Neural progenitor cell (in vitro differentiated cells): ENCODE results near the gene MITF. TPM values are rescaled to one million over a fixed set of nuclear protein-coding genes. Genes with fewer than 3 reads are reported as not detected.
A peak's percentile ranks its signal among the peaks of the same experiment; 100 is the strongest.

Experiments
- DNase-seq: peaks from one replicate; pipeline ENCODE4 v3.0.0-alpha.2; 2016; ENCODE audit warnings: low spot score
- H2AFZ ChIP-seq: fragments of 200-600 bp; sonication (generic); replicated peaks from 2 replicates; pipeline ENCODE4 v1.6.1; 2016; ENCODE audit warnings: antibody characterized with exemption
- H3F3A ChIP-seq: fragments of 200-600 bp; sonication (generic); 2 replicates; pipeline ENCODE4 v1.6.1; 2016; ENCODE audit warnings: antibody characterized with exemption, low read depth
- H3K27ac ChIP-seq: fragments of 200-600 bp; sonication (generic); 2 replicates; pipeline ENCODE4 v1.5.1; 2016; ENCODE audit warnings: mild to moderate bottlenecking
- H3K27me3 ChIP-seq: fragments of 200-600 bp; sonication (generic); 2 replicates; pipeline ENCODE4 v1.6.1; 2016; ENCODE audit warnings: mild to moderate bottlenecking, moderate library complexity
- H3K36me3 ChIP-seq: fragments of 200-600 bp; sonication (generic); 2 replicates; pipeline ENCODE4 v1.5.1; 2016
- H3K4me1 ChIP-seq: fragments of 200-600 bp; sonication (generic); 2 replicates; pipeline ENCODE4 v1.6.1; 2016; ENCODE audit warnings: mixed run types
- H3K4me2 ChIP-seq: fragments of 200-600 bp; sonication (generic); 2 replicates; pipeline ENCODE4 v1.6.1; 2016
- H3K4me3 ChIP-seq: fragments of 200-600 bp; sonication (generic); 2 replicates; pipeline ENCODE4 v1.5.1; 2016
- H3K79me2 ChIP-seq: fragments of 200-600 bp; sonication (generic); 2 replicates; pipeline ENCODE4 v1.6.1; 2016; ENCODE audit warnings: low read depth
- H3K9ac ChIP-seq: fragments of 200-600 bp; sonication (generic); 2 replicates; pipeline ENCODE4 v1.6.1; 2016
- H3K9me3 ChIP-seq: fragments of 200-600 bp; sonication (generic); 2 replicates; pipeline ENCODE4 v1.5.1; 2016; ENCODE audit warnings: low read depth
- H4K20me1 ChIP-seq: fragments of 200-600 bp; sonication (generic); 2 replicates; pipeline ENCODE4 v1.6.1; 2016; ENCODE audit warnings: low read depth
- H3K27ac Mint-ChIP-seq: 3 replicates; pipeline ENCODE4 v1.8.0; 2021; ENCODE audit warnings: mixed read lengths
- H3K27me3 Mint-ChIP-seq: 2 replicates; pipeline ENCODE4 v1.8.0; 2022; ENCODE audit warnings: low read depth, mild to moderate bottlenecking, inconsistent platforms, moderate library complexity, mixed read lengths; ENCODE audit not compliant: insufficient read depth
- H3K36me3 Mint-ChIP-seq: 3 replicates; pipeline ENCODE4 v1.8.0; 2021; ENCODE audit warnings: mixed read lengths
- H3K4me1 Mint-ChIP-seq: 3 replicates; pipeline ENCODE4 v1.8.0; 2021; ENCODE audit warnings: mixed read lengths
- H3K4me3 Mint-ChIP-seq: 3 replicates; pipeline ENCODE4 v1.8.0; 2021; ENCODE audit warnings: mild to moderate bottlenecking, moderate library complexity, mixed read lengths
- H3K9me3 Mint-ChIP-seq: 3 replicates; pipeline ENCODE4 v1.8.0; 2020; ENCODE audit warnings: mixed read lengths
- CTCF ChIP-seq: fragments of 200-600 bp; sonication (generic); IDR thresholded peaks from 2 replicates; pipeline ENCODE4 v1.5.1; 2017; ENCODE audit warnings: antibody characterized with exemption, mild to moderate bottlenecking
- EZH2 ChIP-seq: fragments of 200-600 bp; sonication (generic); IDR thresholded peaks from 2 replicates; pipeline ENCODE4 v1.6.1; 2017; ENCODE audit warnings: antibody characterized with exemption, mild to moderate bottlenecking, moderate library complexity
- EZH2phosphoT487 ChIP-seq: fragments of 200-600 bp; sonication (generic); IDR thresholded peaks from 2 replicates; pipeline ENCODE4 v1.6.1; 2017; ENCODE audit warnings: antibody characterized with exemption
- total RNA-seq: library from RNA; depleted of rRNA; stranded (reverse); fragments of >200 nt; gene quantifications from 2 replicates; pipeline ENCODE4 v1.2.3, GENCODE V29; 2015; ENCODE audit warnings: low replicate concordance

MITF gene
- total RNA-seq, 1 donor from 2014 or later = not detected

GRCh38 chr3:69735893-69736292, 3.4 kb upstream of the MITF start:
- Histone ChIP-seq H3K9ac (no peak overlapping the region), H3K27ac (no peak overlapping the region), H2AFZ (no peak overlapping the region), H4K20me1 (no peaks in the 10 kb centered on the region), H3K79me2 (no peaks in the 10 kb centered on the region), H3K4me3 (no peak overlapping the region), H3K9me3 (no peaks in the 10 kb centered on the region), H3K27me3 (peaks cover 80% of the 10 kb centered on the region), H3K36me3 (no peaks in the 10 kb centered on the region), H3K4me2 (no peak overlapping the region), H3K4me1 (no peaks in the 10 kb centered on the region), H3F3A (no peaks in the 10 kb centered on the region)
- no peak overlapping the region for H3K4me3 Mint-ChIP-seq
- H3K9me3 Mint-ChIP-seq = no peaks in the 10 kb centered on the region
- no peak for TF ChIP-seq EZH2phosphoT487
- TF ChIP-seq CTCF = no peak
- TF ChIP-seq EZH2 = no peak
- no peak overlapping the region for H3K27ac Mint-ChIP-seq
- H3K27me3 Mint-ChIP-seq = peaks cover 36% of the 10 kb centered on the region
- peaks cover 8% of the 10 kb centered on the region for H3K4me1 Mint-ChIP-seq
- no peaks in the 10 kb centered on the region for H3K36me3 Mint-ChIP-seq
- no peak for DNase-seq

- Histone ChIP-seq H3F3A (no peaks in the 10 kb centered on the region), H3K27me3 (peaks cover 95% of the 10 kb centered on the region), H2AFZ (no peak overlapping the region), H3K4me2 (no peak overlapping the region), H4K20me1 (no peaks in the 10 kb centered on the region), H3K4me3 (no peak overlapping the region), H3K79me2 (no peaks in the 10 kb centered on the region), H3K9me3 (no peaks in the 10 kb centered on the region), H3K9ac (no peak overlapping the region), H3K27ac (no peak overlapping the region), H3K36me3 (no peaks in the 10 kb centered on the region), H3K4me1 (no peaks in the 10 kb centered on the region)
- H3K4me1 Mint-ChIP-seq = peaks cover 8% of the 10 kb centered on the region
- peaks cover 50% of the 10 kb centered on the region for H3K27me3 Mint-ChIP-seq
- no peak for TF ChIP-seq EZH2
- no peak for TF ChIP-seq EZH2phosphoT487
- no peak for TF ChIP-seq CTCF
- H3K36me3 Mint-ChIP-seq = no peaks in the 10 kb centered on the region
- no peak overlapping the region for H3K4me3 Mint-ChIP-seq
- H3K27ac Mint-ChIP-seq = no peak overlapping the region
- no peaks in the 10 kb centered on the region for H3K9me3 Mint-ChIP-seq
- DNase-seq = no peak
Observed at GRCh38 chr3:69737392-69737791, 1.9 kb upstream of the MITF start.

GRCh38 chr3:69738315-69738714, 949 bp upstream of the MITF start:
- Histone ChIP-seq H3K9ac (no peak overlapping the region), H3K27ac (no peak overlapping the region), H4K20me1 (no peaks in the 10 kb centered on the region), H3K27me3 (peaks cover 96% of the 10 kb centered on the region), H3K4me1 (no peaks in the 10 kb centered on the region), H3K9me3 (no peaks in the 10 kb centered on the region), H3K36me3 (no peaks in the 10 kb centered on the region), H3K79me2 (no peaks in the 10 kb centered on the region), H3K4me3 (peak overlapping the region; percentile 77), H2AFZ (no peak overlapping the region), H3K4me2 (peak overlapping the region; percentile 96), H3F3A (no peaks in the 10 kb centered on the region)
- no peaks in the 10 kb centered on the region for H3K9me3 Mint-ChIP-seq
- peaks cover 52% of the 10 kb centered on the region for H3K27me3 Mint-ChIP-seq
- H3K4me3 Mint-ChIP-seq = peak overlapping the region; percentile 85
- TF ChIP-seq CTCF (no peak), EZH2phosphoT487 (peak; percentile 36)
- peaks cover 8% of the 10 kb centered on the region for H3K4me1 Mint-ChIP-seq
- H3K27ac Mint-ChIP-seq = no peak overlapping the region
- H3K36me3 Mint-ChIP-seq = no peaks in the 10 kb centered on the region
- peak; percentile 12 for DNase-seq
